ENCODE measurements around the gene PAPLN.

Gene PAPLN

DNA sequence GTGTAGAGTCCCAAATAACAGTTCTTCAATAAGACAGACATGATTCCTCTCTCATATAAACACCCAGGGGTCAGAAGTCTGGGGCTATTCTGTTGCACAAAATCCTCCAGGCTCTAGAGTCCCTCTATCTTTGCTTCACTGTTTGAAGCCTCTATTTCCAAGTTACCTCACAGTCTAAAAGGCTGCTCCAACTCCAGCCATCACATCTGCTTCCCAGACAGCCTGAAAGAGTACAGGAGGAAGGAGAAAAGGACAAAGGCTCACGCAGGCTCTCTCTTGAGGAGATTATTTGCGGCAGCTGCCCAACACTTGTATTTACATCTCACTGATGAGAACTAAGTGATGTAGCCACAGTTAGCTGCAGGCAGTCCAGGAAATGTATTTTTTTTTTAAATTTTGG, 6.4 kb downstream of the PAPLN start:
- no peak for DNase-seq (ENCODE audit: low read depth in 2 of 2, low spot score in 1 of 2)

DNA sequence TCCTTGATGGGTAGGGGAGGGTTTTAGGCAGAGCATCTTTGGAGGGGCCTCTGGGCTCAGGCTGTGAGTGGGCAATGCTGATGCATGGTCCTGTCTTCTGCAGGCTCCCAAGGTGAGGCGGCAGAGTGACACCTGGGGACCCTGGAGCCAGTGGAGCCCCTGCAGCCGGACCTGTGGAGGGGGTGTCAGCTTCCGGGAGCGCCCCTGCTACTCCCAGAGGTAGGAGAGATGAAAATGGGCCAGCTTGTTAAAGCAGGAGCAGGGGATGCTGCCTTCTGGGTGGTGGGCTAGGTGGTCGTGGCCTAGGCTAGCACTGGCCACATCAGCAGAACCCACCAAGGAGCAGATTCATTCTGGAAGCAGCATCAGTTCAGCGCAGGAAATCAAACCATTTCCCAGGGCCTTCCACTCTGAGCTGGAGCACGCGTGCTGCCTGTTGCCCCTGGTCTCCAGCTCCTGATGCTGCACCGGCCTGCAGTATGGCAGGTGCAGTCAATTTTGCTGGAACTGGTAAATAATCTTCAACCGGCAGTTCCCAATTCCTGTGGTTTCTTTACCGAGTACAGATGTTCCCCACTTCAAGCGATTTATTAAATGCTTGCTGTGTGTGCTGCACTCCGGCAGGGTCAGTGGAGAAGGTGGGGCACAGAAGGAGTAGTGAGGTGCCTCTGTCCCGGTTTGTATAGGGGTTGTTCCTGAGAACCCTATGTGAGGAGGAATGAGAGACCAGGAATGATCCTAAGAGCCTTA, 7.4 kb downstream of the PAPLN start:
- no peak for DNase-seq (ENCODE audit: low read depth in 2 of 2, low spot score in 1 of 2)

DNA sequence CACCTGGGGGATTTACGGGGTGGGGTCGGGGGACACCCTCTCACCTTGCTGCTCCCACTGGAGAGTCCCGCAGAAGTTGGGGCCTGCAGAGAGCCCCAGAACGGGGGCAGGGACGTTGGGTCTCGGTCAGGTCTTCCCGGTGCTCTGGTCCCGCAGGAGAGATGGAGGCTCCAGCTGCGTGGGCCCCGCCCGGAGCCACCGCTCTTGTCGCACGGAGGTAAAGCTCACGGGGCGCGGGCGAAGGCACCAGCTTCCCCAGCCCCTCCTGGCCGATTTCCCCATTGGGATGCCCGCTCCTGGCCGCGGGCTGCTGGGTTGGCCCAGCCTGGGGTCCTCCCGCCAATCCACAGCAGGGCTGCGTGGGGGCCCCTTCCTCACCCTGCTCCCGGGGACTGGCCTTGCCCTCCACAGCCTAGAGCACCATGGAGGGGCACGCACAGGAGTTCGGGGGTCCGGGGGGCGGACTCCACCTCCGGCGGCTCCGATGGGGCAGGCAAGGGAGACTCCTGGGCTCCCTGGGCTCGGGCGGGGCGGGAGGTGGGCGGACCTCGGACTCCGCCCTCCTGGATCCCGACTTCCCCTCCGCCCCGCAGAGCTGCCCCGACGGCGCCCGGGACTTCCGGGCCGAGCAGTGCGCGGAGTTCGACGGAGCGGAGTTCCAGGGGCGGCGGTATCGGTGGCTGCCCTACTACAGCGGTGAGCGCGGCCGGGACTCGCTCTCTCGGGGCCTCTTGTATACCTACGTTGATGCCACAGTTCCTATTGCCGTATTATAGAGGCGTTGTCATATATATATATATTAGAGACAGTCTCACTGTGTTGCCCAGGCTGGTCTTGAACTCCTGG, 8.4 kb downstream of the PAPLN start:
- peak in 1 of 2 donors; percentile 21 for DNase-seq (ENCODE audit: low read depth in 2 of 2, low spot score in 1 of 2)

DNA sequence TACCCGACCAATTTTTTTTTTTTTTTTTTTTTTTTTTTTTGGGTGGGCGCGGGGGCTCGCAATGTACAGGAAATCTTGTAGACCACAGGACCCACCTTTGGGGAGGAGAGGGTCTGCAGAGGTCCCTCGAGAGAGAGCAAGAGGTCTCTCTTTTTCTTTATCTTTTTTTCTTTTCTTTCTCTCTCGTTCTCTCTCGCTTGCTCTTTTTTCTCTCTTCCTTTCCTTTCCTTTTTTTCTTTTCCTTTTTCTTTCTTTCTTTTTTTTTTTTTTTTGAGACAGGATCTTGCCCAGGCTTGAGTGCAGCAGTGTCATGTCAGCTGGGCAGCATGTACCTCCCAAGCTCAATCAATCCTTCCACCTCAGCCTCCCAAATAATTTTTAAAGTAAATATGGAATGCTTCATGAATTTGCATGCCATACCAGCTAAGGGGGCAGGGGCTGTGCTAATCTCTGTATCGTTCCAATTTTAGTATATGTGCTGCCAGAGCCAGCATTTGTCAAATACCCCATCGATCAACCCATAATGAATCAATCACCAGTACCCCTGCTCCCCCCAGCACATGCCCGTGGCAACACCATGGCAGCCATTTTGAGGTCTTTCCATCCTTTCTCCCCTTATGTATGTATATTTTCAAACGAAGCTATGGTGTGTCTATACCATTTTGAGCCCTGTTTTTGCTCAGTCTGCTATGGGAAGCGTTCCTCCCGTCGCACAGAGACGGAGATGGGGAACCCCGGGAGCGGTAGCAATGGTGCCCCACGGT, 9.3 kb downstream of the PAPLN start:
- DNase-seq (ENCODE audit: low read depth in 2 of 2, low spot score in 1 of 2), result no peak

DNA sequence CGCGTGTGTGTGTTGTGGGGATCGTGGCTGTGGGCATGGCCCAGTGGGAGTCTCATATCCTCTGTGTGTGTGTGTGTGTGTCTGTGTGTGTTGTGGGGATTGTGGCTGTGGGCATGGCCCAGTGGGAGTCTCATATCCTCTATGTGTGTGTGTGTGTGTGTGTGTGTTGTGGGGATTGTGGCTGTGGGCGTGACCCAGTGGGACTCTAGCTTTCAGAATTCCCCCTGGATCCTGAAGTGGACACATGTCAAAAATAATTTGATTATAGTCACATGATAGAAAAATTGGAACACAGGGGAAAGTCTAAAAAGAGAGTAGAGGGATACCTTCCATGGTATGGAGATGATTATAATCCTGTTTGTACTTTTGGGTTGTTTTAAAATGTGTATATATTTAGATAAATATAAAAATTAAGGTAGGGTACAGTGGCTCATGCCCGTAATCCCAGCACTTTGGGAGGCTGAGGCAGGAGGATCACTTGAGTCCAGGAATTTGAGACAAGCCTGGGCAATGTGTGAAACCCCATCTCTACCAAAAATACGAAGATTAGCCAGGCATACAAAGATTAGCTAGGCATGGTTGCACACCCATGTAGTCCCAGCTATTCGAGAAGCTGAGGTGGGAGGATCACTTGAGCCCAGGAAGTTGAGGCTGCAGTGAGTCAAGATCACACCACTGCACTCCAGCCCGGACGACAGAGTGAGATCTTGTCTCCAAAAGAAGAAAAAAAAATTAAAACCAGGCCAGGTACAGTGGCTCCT, 11.0 kb downstream of the PAPLN start:
- DNase-seq (ENCODE audit: low read depth in 2 of 2, low spot score in 1 of 2), result no peak

DNA sequence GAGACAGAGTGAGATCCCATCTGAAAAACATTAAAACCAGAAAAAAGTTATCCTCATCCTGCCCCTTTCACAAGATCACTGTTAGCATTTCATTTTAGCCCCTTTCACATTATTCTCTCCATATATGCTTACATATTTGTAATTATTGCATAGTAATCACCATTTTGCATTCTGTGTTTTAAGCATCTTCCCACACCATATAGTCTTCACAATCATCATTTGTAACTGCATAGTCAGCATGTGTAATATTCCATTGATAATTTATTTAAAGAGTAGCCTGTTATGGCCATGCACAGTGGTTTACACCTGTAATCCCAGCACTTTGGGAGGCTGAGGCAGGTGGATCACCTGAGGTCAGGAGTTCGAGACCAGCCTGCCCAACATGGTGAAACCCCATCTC, 11.8 kb downstream of the PAPLN start:
- no peak for DNase-seq (ENCODE audit: low read depth in 2 of 2, low spot score in 1 of 2)

DNA sequence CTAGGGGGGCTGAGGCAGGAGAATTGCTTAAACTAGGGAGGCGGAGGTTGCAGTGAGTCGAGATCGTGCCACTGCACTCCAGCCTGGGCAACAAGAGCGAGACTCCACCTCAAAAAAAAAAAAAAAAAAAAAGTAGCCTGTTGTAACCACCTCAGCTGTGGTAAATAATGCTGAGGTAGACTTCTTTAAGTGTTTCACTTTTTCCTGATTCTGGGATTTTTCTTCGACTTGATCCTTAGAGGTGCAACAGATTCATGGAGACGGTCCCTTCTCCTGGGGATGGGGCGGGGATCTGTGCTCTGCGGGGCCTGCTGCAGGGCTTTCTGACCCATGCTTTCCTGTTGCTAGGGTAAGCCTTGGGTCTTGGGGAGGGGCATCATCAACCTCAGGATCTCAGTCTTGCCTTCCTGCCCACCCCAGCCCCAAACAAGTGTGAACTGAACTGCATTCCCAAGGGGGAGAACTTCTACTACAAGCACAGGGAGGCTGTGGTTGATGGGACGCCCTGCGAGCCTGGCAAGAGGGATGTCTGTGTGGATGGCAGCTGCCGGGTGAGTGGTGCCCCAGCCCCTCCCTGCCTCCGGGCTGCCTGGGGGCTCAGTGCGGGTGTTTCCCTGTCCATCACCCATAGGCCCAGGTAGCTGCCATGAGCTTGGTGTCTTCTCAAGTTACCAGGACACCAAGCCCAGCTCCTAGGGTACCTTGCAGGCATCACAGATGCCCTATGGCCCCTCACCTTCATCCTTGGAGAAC, 12.4 kb downstream of the PAPLN start:
- no peak for DNase-seq (ENCODE audit: low read depth in 2 of 2, low spot score in 1 of 2)

DNA sequence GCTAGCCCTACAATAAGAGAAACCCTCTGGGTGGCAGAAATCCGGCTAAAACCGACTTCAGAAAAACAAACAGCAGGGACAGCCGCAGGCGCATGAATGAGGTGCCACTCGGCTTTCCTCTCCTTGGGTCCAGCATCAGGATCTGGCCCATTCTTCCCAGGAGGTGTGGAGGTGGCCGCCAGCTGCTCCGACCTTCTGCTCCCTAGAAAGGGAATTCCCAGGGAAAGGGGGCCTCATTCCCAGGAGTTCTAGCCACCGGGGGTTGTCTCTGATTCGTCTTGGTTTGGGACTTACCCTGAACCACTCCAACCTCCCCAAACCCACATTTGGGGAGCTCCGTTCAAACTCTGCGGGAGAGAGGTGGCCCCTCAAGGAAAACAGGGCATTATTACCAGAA, 13.0 kb downstream of the PAPLN start:
- DNase-seq (ENCODE audit: low read depth in 2 of 2, low spot score in 1 of 2), result no peak

DNA sequence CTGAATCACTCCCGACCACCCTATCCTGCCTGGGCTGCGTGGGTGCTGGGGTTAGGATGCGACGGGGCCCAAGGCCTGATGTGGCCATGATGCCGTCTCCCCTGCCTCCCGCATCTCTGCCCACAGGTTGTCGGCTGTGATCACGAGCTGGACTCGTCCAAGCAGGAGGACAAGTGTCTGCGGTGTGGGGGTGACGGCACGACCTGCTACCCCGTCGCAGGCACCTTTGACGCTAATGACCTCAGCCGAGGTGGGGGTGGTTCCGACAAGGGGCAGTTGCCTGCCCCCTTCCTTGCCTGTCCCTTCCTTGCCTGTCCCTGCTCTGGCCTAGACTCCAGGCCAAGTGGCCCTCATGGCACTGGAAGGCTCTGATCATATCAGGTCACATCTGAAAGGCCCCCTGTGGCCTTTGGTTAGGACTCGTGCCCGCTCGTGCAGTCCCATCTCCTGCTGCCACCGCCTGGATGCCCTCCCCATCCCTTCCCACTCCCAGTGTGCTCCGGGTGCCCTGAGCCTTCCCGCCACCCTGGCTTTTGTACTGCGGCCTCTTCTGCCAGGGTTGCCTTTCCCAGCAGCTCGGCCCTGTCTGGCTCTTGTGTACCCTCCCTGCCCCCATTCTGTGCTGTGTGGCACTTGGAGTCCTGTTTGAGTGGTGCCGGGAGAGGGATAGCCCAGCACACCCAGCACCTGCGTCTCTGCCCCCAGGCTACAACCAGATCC, 13.6 kb downstream of the PAPLN start:
- no peak for DNase-seq (ENCODE audit: low read depth in 2 of 2, low spot score in 1 of 2)

DNA sequence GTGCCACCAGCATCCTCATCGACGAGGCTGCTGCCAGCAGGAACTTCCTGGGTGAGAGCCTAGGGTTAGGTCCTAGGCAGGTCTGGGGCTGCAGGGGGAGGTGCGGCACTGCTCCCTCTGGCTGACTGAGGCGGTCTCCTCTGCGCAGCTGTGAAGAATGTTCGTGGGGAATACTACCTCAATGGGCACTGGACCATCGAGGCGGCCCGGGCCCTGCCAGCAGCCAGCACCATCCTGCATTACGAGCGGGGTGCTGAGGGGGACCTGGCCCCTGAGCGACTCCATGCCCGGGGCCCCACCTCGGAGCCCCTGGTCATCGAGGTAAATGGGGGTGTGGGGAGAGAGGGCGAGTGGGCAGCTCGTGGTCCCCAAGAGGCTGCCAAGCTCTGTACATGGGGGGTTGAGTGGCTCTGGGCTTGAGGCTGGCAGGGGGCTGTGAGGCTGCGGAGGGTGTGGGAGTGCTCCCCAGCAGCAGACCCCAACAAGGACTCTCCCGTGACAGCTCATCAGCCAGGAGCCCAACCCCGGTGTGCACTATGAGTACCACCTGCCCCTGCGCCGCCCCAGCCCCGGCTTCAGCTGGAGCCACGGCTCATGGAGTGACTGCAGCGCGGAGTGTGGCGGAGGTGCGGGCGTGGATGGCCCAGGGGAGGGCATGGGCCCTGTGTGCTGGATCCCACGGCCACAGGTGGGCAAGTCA, 14.4 kb downstream of the PAPLN start:
- DNase-seq (ENCODE audit: low read depth in 2 of 2, low spot score in 1 of 2), result no peak

DNA sequence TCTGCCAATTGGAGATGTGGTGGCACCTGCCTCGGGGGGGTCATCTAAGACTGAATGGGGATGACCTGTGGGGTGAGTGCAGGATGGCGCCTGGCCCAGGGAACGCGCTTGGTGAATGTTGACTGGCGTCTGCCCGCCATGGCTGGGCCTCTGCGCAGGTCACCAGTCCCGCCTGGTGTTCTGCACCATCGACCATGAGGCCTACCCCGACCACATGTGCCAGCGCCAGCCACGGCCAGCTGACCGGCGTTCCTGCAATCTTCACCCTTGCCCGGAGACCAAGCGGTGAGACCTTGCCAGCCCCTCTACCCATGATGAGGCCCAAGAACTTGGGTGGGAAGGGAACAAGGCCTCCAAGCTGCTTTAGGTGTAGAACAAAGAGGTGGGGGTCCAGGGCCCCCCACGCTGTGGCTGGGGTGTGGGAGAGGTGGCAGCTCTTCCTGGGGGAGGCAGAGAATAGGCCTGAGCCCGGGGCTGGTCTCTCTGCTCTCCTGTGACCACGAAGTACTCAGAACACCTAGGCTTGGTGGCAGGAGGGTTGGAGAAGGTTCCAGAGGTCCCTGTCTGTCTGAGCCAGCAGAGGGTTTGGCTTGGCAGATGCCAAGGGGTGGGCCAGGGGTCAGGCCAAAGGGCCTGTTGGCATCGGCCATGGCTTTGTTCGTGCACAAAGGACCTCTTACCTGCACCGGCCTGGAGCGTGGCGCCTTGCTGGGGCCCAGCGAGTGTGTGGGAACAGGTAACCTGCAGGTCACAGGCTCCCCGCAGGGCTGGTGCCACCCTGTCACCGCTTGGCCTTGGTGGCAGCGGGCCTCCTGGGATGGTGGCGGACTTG, 15.4 kb downstream of the PAPLN start:
- DNase-seq (ENCODE audit: low read depth in 2 of 2, low spot score in 1 of 2), result no peak

DNA sequence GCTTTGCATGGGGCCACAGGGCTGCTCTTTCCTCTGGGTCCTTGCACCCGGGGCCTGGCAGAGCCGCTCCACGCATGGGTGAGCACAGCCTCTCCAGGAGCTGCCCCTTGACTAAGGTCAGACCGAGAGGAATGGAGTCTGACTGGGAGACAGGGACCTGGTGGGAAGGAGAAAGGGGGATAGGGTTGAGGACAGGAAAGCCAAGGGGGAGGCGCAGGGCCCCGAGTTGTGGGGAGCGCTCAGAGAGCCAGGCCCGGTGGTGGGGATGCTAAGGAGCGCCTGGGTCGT, 16.0 kb downstream of the PAPLN start:
- no peak for DNase-seq (ENCODE audit: low read depth in 2 of 2, low spot score in 1 of 2)

DNA sequence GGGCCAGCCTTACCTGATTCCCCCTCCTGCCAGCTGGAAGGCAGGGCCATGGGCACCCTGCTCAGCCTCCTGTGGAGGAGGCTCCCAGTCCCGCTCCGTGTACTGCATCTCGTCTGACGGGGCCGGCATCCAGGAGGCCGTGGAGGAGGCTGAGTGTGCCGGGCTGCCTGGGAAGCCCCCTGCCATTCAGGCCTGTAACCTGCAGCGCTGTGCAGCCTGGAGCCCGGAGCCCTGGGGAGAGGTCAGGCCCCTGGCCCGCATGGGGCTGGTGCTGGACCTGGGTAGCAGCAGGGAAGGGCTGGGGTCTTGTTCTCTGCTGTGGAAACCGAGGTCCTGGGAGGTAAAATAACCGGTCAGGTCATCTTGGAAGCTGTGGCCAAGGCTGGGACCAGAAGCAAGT, 16.4 kb downstream of the PAPLN start:
- DNase-seq (ENCODE audit: low read depth in 2 of 2, low spot score in 1 of 2), result no peak

DNA sequence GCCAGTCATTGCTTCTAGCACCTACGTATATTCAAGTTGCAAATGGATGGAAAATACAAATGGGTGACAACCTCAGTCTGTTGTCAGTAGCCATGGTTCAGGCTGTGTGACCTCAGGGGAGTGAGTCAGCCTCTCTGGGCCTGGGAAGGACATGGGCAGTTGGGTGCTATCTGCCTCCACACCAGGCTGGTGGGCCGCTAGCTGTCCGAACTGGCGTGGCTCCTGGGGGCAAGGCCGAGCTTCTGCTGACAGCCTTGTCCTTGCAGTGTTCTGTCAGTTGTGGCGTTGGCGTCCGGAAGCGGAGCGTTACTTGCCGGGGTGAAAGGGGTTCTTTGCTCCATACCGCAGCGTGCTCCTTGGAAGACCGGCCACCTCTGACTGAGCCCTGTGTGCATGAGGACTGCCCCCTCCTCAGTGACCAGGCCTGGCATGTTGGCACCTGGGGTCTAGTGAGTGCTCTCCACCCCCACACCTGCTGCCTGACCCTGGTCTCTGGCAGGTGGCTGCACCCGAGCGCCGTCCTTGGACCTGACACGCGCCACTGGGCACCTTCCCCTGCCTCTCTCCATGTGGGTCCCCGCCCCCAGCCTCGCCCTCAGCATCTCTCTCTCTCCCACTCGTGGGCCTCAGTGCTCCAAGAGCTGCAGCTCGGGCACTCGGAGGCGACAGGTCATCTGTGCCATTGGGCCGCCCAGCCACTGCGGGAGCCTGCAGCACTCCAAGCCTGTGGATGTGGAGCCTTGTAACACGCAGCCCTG, 17.1 kb downstream of the PAPLN start:
- no peak for DNase-seq (ENCODE audit: low read depth in 2 of 2, low spot score in 1 of 2)

DNA sequence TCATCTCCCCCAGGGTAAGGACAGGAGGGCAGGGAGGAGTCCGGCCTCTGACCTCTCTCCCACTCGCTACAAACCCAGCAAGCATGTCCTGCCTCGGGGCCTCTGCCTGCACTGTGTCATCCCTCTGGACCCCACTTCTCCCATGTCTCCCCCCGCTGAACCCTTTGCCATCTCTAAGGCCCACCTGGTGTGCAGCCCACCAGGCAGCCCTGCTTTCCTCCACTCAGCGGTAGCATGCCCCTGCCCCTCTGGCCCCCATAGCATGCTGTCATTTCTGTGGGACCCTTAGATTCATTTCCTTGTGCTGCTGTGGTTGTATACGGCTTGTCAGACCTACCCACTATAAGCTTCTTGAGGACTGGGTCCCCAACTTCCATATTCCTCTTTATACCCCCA, 17.7 kb downstream of the PAPLN start:
- DNase-seq (ENCODE audit: low read depth in 2 of 2, low spot score in 1 of 2), result no peak

DNA sequence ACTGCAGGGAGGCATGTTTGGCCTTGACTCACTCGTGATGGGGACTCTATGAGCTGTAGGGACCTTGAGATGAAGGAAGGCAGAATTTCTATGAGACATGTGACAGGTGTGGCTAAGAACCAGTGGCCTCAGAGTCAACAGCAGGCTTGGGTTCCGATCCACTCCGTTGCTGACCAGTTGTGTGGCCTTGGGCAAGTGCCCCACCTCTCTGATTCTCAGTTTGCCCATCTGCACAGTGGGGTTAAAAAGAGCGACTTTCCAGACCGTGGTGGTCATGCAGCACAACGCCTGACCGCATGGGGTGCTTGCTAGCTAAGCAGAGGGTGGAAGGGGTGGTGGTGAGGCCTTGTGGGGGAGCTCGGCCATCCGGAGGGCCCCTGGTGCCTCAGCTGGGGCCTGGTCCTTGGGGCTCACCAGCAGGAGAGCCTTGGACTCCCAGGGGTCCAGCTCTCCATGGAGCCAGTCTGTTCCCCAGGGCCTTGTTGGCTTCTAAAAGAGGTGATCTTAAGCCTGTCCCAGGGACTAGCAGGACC, 18.5 kb downstream of the PAPLN start:
- DNase-seq (ENCODE audit: low read depth in 2 of 2, low spot score in 1 of 2), result no peak

DNA sequence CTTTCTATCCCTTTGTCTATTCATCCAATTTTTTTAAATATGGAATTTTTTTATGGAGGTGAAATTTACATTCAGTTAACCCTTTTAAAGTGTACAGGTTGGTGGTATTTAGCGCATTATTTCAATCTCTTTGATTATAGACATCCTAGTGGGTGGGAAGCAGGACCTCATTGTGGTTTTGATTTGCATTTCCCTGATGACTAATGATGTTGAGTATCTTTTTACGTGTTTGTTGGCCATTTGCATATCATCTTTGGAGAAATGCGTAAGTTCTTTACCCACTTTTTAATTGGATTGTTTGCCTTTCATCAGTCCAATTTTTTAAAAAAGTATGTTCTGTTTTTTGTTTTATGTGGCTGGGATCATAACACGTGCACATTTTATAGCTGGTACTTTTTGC, 20.8 kb downstream of the PAPLN start:
- no peak for DNase-seq (ENCODE audit: low read depth in 2 of 2, low spot score in 1 of 2)
